ENCODE results near the gene GFOD1. TPM values are rescaled to one million over a fixed set of nuclear protein-coding genes. Genes with fewer than 3 reads are reported as not detected.

The GFOD1 gene
- total RNA-seq, 1 experiment from 2014 or later: 6.1 TPM

DNA sequence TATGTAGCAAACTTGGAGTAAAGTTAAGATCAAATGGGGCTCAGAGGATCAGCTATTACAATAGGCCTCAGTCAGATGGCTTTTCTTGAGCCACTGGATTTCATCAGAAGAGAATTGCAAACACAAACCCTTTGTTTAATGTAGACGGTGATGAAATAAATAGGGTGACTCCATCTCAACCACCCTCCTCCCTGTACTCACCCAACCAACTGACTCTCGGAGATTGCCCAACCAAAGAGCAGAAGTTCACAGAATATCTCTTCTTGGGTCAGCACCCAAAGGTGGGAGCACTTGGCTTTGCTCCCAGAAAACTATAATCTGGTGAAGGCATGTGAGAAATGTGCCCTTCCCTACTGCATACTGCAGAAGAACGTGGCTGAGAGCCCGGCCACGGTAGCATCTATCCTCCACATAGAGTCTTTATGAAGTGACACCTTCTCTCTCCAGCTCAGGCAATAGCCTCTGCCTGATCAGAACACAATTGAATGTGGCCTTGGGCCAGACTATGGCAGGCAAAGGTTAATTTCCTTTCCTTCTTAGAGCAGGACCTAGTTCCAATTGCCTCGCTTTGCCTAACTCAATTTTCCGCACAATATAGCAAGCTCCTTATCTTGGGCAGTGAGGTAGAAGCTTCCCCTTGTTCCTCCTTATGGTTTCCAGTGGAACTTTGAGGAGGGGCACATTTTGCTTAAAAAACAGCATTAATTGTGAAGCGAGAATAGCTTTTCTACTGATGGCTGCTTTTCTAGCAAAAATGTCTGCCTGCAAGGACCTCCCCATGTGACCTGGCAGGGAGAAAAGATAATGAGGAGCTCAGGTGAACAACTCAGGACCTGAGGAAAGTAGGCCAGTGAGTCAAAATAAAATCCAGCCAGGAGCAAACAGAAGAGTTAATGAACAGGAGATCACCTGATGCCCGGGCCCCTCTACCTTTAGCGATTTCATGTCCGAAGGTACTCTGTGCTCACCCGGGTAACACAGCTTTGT lies 79.4 kb downstream of the GFOD1 start:
- no peak for DNase-seq
- Histone ChIP-seq H3K23me2 (ENCODE audit: insufficient read length, low read depth, low read length, poor library complexity, severe bottlenecking) (no peaks in the 10 kb centered on the region), H3T11ph (ENCODE audit: low read length) (no peak overlapping the region), H3K4me1 (ENCODE audit: insufficient read depth, low read length) (peaks cover 8% of the 10 kb centered on the region; the same call in 1 of the 2 replicates), H3K27ac (ENCODE audit: insufficient read length, low read depth, low read length) (no peak overlapping the region), H2BK5ac (ENCODE audit: insufficient read length, low read length) (no peak overlapping the region), H3K18ac (ENCODE audit: insufficient read length, low read depth, low read length) (no peak overlapping the region), H3K9me3 (ENCODE audit: control insufficient read depth, low read depth, low read length) (no peaks in the 10 kb centered on the region), H3K4ac (ENCODE audit: low read depth, low read length) (no peak overlapping the region), H4K5ac (ENCODE audit: insufficient read length, low read depth, low read length) (no peak overlapping the region), H2BK15ac (ENCODE audit: low read depth, low read length) (no peak overlapping the region), H2BK120ac (ENCODE audit: low read depth, low read length, poor library complexity, severe bottlenecking) (no peak overlapping the region), H3K9ac (ENCODE audit: extremely low read depth, insufficient read length, low read length) (no peak overlapping the region), H4K8ac (replicated peaks; ENCODE audit: insufficient read length, low read depth, low read length) (no peak overlapping the region), H3K79me2 (ENCODE audit: insufficient read depth, low read length) (no peaks in the 10 kb centered on the region), H2BK12ac (ENCODE audit: insufficient read length, low read depth, low read length) (no peak overlapping the region), H4K20me1 (ENCODE audit: control insufficient read depth, insufficient read depth, insufficient read length) (no peaks in the 10 kb centered on the region), H3K27me3 (ENCODE audit: insufficient read depth, low read length) (no peaks in the 10 kb centered on the region), H3K4me2 (ENCODE audit: insufficient read depth, insufficient read length, low read length) (no peak overlapping the region), H4K91ac (ENCODE audit: insufficient read length, low read depth, low read length) (no peak overlapping the region), H3K79me1 (ENCODE audit: insufficient read depth, low read depth, low read length, poor library complexity, severe bottlenecking) (no peaks in the 10 kb centered on the region), H3K14ac (ENCODE audit: insufficient read depth, low read length) (no peak overlapping the region), H2BK20ac (ENCODE audit: low read depth, low read length, poor library complexity, severe bottlenecking) (no peak overlapping the region), H2AK5ac (ENCODE audit: insufficient read length, low read length) (no peak overlapping the region), H2AFZ (ENCODE audit: low read length) (no peak overlapping the region), H3K23ac (ENCODE audit: insufficient read length, low read depth, low read length) (no peak overlapping the region), H3K56ac (ENCODE audit: insufficient read length, low read depth, low read length) (no peak overlapping the region)
- Mint-ChIP-seq H3K9me3 (no peaks in the 10 kb centered on the region), H3K27me3 (ENCODE audit: low read depth) (peaks cover 2% of the 10 kb centered on the region; the same call in 1 of the 2 replicates), H3K27ac (no peak overlapping the region), H3K4me1 (peaks cover 20 to 21% of the 10 kb centered on the region in 2 experiments), H3K4me3 (no peak overlapping the region), H3K36me3 (ENCODE audit: insufficient read depth in 1 of 3, low read depth in 3 of 3) (no peaks in the 10 kb centered on the region; a peak in 1 of 7 replicates)
- WGBS (ENCODE audit: extremely low coverage, insufficient read length, low lambda C conversion rate): no CpG with 5 or more reads among the region's 12 CpGs
- TF ChIP-seq, protein P1, sequence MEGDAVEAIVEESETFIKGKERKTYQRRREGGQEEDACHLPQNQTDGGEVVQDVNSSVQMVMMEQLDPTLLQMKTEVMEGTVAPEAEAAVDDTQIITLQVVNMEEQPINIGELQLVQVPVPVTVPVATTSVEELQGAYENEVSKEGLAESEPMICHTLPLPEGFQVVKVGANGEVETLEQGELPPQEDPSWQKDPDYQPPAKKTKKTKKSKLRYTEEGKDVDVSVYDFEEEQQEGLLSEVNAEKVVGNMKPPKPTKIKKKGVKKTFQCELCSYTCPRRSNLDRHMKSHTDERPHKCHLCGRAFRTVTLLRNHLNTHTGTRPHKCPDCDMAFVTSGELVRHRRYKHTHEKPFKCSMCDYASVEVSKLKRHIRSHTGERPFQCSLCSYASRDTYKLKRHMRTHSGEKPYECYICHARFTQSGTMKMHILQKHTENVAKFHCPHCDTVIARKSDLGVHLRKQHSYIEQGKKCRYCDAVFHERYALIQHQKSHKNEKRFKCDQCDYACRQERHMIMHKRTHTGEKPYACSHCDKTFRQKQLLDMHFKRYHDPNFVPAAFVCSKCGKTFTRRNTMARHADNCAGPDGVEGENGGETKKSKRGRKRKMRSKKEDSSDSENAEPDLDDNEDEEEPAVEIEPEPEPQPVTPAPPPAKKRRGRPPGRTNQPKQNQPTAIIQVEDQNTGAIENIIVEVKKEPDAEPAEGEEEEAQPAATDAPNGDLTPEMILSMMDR (conservative IDR thresholded peaks at IDR 0.05): no peak
